ENCODE measurements around the gene CLIC6. TPM values are rescaled to one million over a fixed set of nuclear protein-coding genes. Genes with fewer than 3 reads are reported as not detected.

Gene CLIC6
- total RNA-seq, 3 donors from 2014 or later = 0.96 to 4.8 (median 3.0) TPM

DNA sequence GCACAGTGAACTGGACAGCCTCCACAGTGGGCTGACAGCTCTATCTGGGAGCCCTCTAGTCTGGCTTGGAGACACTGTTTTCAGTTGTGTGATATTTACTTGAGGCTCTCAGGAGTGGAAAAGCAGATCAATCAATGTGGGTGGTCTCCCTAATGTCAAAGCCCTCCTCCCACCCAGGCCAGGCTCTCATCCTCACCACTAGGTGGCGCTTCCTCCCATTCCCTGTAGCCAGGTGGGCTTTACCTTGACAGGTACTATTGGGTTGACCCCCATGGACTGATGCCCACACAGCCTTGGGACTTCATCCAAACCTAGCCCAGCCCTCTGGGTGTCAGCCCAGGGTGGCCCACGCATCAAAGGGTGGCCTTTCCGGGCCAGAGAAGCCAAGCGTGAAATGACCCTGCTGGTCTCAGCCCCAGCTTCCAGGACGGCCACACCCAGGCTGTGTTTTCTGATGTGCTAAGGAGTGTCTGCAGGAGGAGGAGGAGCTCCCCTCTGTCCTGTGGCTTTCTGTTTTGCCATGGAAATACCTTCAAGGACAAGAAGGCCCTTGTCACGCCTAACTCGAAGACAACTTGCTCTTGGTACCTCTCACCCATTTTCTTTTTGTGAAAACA lies 54.0 kb downstream of the CLIC6 start:
- no peaks in the 10 kb centered on the region for H3K9me3 ChIP-seq
- ATAC-seq (peak; percentile 70), DNase-seq (peak in 1 of 3 donors; percentile 34)
- intact Hi-C loops (cut with DNase I, micrococcal nuclease) = no loop called here
- no peaks in the 10 kb centered on the region for H3K36me3 ChIP-seq (ENCODE audit: low read depth)
- peaks cover 4% of the 10 kb centered on the region for H3K4me1 ChIP-seq (ENCODE audit: low read depth)
- no peak overlapping the region for H3K4me3 ChIP-seq
- TF ChIP-seq, protein P1, sequence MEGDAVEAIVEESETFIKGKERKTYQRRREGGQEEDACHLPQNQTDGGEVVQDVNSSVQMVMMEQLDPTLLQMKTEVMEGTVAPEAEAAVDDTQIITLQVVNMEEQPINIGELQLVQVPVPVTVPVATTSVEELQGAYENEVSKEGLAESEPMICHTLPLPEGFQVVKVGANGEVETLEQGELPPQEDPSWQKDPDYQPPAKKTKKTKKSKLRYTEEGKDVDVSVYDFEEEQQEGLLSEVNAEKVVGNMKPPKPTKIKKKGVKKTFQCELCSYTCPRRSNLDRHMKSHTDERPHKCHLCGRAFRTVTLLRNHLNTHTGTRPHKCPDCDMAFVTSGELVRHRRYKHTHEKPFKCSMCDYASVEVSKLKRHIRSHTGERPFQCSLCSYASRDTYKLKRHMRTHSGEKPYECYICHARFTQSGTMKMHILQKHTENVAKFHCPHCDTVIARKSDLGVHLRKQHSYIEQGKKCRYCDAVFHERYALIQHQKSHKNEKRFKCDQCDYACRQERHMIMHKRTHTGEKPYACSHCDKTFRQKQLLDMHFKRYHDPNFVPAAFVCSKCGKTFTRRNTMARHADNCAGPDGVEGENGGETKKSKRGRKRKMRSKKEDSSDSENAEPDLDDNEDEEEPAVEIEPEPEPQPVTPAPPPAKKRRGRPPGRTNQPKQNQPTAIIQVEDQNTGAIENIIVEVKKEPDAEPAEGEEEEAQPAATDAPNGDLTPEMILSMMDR (IDR thresholded peaks at IDR 0.05) = peak; percentile 20

DNA sequence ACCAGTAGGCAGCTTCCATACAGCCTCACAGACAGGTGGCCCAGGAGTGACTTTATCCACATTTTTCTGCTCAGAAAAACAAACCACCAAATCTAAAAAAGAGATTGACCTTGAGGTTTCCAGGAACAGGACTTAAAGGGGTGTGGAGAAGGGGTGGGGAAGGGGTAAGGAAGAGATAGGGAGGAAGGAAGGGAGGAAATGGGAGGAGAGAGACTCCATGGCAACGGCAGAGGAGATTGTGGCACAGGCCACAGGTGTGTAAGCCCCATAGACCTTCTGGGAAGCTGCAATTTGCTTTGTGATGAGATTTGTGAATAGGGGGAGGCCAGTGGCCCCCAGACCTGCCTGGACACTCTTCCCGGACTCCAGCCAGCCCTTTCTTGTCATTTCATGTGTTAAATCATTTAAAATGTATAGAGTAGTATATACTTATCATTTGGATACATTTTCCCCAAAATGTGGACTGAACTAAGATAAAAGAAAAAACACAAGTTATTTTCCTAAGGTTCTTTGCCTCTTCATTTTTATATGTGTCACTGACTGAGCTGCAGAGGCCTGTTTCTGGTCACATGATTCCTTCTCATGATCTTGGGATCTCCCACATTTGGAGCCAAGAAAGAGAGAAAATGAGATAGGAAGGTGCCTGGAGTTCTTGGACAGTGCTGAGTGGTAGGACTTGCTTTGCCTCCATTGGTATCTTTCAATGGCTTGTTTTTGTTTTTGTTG lies 55.5 kb downstream of the CLIC6 start:
- DNase-seq = no peak
- Histone ChIP-seq H3K4me1 (ENCODE audit: low read depth) (peaks cover 4% of the 10 kb centered on the region), H3K9me3 (no peaks in the 10 kb centered on the region), H3K4me3 (no peak overlapping the region), H3K36me3 (ENCODE audit: low read depth) (no peaks in the 10 kb centered on the region)
- TF ChIP-seq, protein P1 (IDR thresholded peaks at IDR 0.05) = no peak
- intact Hi-C loops (cut with DNase I, micrococcal nuclease) = no loop called here
- peak; percentile 64 for ATAC-seq

DNA sequence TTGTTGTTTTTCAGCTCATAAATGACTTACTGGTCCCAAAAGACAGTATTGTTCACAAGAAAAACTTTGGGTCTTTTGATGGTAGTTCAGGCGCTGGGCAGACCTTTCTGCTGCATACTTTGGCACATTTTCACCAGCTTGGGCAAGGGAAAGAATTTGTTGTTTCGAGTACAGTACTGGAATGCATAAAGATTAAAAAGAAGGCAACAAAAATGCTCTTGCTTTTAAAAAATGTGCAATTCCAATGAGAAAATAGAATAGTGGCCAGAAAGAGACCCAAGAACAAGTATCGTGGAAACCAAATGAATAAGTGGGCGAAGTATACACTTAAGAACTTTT lies 56.0 kb downstream of the CLIC6 start:
- H3K9me3 ChIP-seq = no peaks in the 10 kb centered on the region
- peaks cover 4% of the 10 kb centered on the region for H3K4me1 ChIP-seq (ENCODE audit: low read depth)
- TF ChIP-seq, protein P1 (IDR thresholded peaks at IDR 0.05) = no peak
- no peak overlapping the region for H3K4me3 ChIP-seq
- ATAC-seq (no peak), DNase-seq (no peak)
- intact Hi-C loops (cut with DNase I, micrococcal nuclease) = no loop called here
- H3K36me3 ChIP-seq (ENCODE audit: low read depth) = no peaks in the 10 kb centered on the region

DNA sequence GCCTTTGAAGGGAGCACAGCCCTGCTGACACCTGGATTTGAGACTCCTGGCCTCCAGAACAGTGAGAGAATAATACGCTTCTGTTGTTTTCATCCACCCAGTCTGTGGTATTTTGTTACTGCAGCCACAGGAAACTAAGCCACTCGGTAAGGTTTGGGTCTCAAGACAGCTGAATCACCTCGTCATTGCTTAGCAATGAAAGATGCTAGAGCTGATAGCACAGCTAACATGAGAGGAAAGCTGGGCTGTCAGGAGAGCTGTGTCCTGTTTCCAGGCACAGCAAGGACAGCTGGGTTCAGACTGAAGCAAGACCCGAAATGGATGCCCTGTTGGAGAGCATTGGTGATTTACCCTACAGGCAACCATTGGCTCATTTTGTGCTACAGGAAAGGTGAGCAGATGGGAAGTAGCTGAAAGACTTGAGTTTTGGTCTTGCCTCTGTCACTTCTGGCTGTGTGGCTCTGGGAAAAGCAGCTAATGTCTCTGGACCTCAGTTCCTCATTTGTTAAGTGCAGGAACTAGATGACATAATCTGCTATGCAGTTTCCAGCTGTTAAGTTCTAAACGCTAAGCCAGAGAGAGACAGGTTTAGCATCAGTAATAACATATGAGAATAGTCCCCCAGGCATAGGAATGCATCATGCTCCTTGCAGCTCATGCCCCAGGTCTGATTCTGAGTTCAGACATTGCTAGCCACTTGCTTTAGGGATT lies 58.0 kb downstream of the CLIC6 start:
- no peak for DNase-seq
- intact Hi-C loops (cut with DNase I, micrococcal nuclease) = no loop called here
- no peak for ATAC-seq
- no peaks in the 10 kb centered on the region for H3K9me3 ChIP-seq
- TF ChIP-seq, protein P1 (IDR thresholded peaks at IDR 0.05) = no peak
- no peaks in the 10 kb centered on the region for H3K36me3 ChIP-seq (ENCODE audit: low read depth)
- H3K4me3 ChIP-seq = no peak overlapping the region
- H3K4me1 ChIP-seq (ENCODE audit: low read depth) = peaks cover 4% of the 10 kb centered on the region

DNA sequence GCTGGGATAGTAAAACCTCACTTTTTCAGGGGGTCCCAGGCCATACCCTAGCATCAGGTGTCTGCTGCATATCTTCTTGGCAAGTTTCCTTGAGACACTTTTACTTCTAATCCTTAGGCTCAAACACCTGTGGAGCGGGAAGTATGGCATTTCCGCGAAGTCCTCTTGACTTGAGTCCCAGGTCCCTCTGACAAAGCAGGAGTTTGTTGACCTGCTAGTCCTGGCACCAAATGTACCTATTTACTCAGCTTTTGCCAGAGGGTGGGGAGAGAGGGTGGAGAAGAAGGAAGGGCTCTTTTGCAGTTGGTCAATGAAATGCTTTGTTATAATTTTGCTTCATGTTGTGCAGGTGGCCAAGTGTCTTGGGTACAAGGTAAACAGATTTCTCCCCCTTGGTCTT lies 59.7 kb downstream of the CLIC6 start:
- TF ChIP-seq, protein P1 (IDR thresholded peaks at IDR 0.05) = no peak
- intact Hi-C loops (cut with DNase I, micrococcal nuclease) = no loop called here
- DNase-seq = peak in 1 of 3 donors; percentile 52
- H3K4me1 ChIP-seq (ENCODE audit: low read depth) = no peaks in the 10 kb centered on the region
- H3K4me3 ChIP-seq = no peak overlapping the region
- no peaks in the 10 kb centered on the region for H3K9me3 ChIP-seq
- no peaks in the 10 kb centered on the region for H3K36me3 ChIP-seq (ENCODE audit: low read depth)
- peak; percentile 94 for ATAC-seq
